GM12892 (cell line): ENCODE results near the gene FALEC.

Source experiments
- POLR2A ChIP-seq: IDR thresholded peaks from 2 replicates; pipeline ENCODE4 v1.6.1; 2011; ENCODE audit warnings: low read depth, low read length, control low read depth
- POLR2AphosphoS5 ChIP-seq: IDR thresholded peaks from 2 replicates; pipeline ENCODE4 v1.6.1; 2011; ENCODE audit warnings: low read depth, low read length, control low read depth
- TAF1 ChIP-seq: IDR thresholded peaks from 2 replicates; pipeline ENCODE4 v1.6.1; 2011; ENCODE audit warnings: low read depth, mild to moderate bottlenecking, control low read depth, low read length, borderline replicate concordance

GRCh38 chr1:150487763-150488115, 27.8 kb upstream of the FALEC start:
- TF ChIP-seq POLR2AphosphoS5 (no peak), TAF1 (no peak), POLR2A (no peak)
